ENCODE measurements around the gene RAB26.
"Not testable (repeated sequence)": the region's sequence is repeated elsewhere in the genome, so short reads cannot be mapped to it uniquely, and the experiment has no call there.

The RAB26 gene

GRCh38 chr16:2129890-2130447 lies 18.5 kb upstream of the RAB26 start:
- in situ Hi-C loops (cut with HindIII; ENCODE audit: low pct_ligation_motif_present, low pct_unique_long_range_greater_than_20kb, low sequenced_read_pairs); DNase-seq: not testable (repeated sequence)

- in situ Hi-C loops (cut with HindIII; ENCODE audit: low pct_ligation_motif_present, low pct_unique_long_range_greater_than_20kb, low sequenced_read_pairs); DNase-seq: not testable (repeated sequence)
Measured at GRCh38 chr16:2133797-2134196, 14.6 kb upstream of the RAB26 start.

- in situ Hi-C loops (cut with HindIII; ENCODE audit: low pct_ligation_motif_present, low pct_unique_long_range_greater_than_20kb, low sequenced_read_pairs); DNase-seq: not testable (repeated sequence)
Measured at GRCh38 chr16:2135071-2135470, 13.4 kb upstream of the RAB26 start.

DNA sequence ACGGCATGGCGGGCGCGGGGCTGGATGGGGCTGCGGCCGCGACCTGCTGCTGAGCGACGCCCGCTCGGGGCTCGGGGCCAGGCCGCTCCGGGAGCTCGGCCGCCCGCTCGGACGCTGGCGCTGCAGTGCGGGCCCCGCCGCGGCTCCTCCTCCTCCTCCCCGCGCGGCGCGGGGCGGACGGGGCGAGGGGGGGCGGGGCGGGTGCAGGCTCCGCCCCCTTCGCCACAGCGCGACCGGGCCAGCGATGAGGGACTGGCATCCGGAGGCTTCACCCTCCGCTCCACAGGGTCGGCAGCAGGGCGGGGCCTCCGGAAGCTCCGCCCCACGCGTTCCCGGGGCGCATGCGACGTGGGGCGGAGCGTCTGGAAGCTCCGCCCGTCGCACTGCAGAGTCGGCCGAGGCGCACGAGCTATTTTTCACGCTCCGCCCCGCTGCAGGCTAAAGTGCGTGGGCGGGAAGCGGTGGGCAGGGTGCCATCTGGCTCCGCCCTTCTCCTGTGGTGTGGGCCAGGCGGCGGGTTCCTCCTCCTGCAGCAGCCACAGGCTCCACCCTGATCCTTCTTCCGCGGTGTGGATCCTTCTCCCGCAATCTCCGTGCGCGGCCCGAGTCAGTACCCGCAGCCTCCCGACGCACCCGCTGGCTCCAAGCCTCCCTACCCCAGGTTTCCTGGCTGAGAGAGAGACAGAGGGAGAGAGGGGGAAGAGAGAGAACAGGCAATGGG lies 12.5 kb upstream of the RAB26 start, which contains the start of gene PKD1:
Gene PKD1 (minus strand): TSS at position 129 of the 721 bp plus-strand sequence. CDS start 209 bp downstream, outside the sequence.
- peak; percentile 90 for DNase-seq
- in situ Hi-C loops (cut with HindIII; ENCODE audit: low pct_ligation_motif_present, low pct_unique_long_range_greater_than_20kb, low sequenced_read_pairs), result not testable (repeated sequence)

GRCh38 chr16:2142942-2143877 lies 5.2 kb upstream of the RAB26 start:
- no peak for DNase-seq
- in situ Hi-C loops (cut with HindIII; ENCODE audit: low pct_ligation_motif_present, low pct_unique_long_range_greater_than_20kb, low sequenced_read_pairs), result no loop called here

DNA sequence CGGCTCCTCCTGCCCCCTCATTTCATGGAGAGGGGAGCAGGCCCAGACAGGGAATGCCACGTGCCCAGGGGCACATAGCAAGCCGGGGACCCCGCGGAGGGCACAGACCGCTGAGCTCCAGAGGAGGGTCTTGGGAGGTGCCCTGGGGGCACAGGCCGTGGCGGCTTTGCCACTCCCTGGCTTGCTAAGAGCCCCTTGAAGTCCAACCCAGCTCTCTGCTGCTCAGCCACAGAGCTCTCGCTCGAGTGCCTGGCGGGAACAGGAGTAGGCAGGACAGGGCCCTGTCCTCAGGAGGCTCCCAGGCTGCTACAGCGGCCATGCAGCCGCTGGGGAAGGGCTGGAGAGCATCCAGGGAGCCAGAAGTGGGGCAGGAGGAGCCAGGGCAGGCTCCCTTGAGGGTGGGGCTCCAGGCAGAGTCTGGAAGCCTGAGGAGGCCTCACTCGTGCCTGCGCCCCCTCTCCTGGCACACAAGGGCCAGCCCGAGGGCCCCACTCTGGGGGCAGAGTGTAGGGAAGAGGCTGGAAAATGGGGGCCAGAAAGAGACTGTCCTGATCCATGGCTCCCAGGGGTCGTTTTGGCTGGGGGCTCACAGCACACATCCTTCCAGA lies 4.4 kb upstream of the RAB26 start:
- in situ Hi-C loops (cut with HindIII; ENCODE audit: low pct_ligation_motif_present, low pct_unique_long_range_greater_than_20kb, low sequenced_read_pairs), result no loop called here
- DNase-seq, result no peak

- in situ Hi-C loops (cut with HindIII; ENCODE audit: low pct_ligation_motif_present, low pct_unique_long_range_greater_than_20kb, low sequenced_read_pairs), result no loop called here
- DNase-seq, result no peak
Measured at GRCh38 chr16:2145843-2146242, 2.6 kb upstream of the RAB26 start.

DNA sequence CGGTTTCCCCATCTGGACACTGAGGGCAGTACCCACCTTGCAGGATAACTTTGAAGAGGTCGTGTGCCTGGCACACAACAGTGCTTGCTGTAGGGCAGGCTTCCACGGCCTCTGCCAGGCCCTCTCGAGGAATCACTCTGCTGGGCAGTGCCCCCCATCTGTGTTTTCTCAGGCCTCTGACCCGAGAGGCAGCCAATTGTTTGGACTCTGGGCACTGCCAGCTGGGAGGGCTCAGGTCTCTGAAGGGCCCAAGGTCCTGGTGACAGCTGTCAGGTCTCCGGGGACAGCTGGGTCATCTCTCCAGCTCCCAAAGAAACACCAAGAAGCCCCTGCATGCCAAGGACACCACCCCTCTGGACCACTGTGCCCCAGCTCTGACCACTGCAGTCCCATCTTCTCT lies 1.0 kb upstream of the RAB26 start:
- no peak for DNase-seq
- in situ Hi-C loops (cut with HindIII; ENCODE audit: low pct_ligation_motif_present, low pct_unique_long_range_greater_than_20kb, low sequenced_read_pairs), result no loop called here

- in situ Hi-C loops (cut with HindIII; ENCODE audit: low pct_ligation_motif_present, low pct_unique_long_range_greater_than_20kb, low sequenced_read_pairs), result no loop called here
Measured at GRCh38 chr16:2148714-2149629, 547 bp downstream of the RAB26 start.

DNA sequence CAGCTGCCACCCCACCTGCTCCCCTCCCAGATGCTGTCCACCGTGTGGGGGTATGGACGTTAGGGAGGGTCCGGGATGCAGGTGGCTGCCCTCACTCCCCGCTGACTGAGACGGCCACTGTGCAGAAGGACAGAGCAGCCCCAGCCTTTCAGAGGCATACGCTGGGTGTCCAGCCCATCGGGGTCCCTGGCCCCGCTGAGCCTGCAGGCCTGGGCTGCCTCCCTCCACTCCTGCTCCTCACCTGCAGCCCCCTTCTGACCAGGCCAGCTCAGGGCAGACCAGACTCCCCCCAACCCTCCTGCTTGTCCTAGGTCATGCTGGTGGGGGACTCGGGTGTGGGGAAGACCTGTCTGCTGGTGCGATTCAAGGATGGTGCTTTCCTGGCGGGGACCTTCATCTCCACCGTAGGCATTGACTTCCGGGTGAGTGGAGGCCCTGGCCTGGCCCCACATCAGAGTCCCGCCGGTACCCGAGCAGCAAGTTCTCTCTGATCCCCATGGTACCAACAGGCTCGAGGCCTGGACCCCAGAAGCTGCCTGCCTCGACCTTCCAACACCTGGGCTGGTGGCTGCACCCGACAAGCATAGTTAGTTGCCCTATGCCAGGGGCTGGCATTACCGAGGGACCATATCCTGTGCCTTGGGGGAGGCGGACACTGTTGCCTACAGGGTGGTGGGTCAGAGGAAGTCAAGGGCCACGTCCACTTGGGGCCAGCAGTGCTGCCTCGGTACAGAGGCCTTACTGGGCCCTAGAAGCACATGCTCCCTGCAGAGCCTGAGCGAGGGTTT lies 1.4 kb downstream of the RAB26 start:
- in situ Hi-C loops (cut with HindIII; ENCODE audit: low pct_ligation_motif_present, low pct_unique_long_range_greater_than_20kb, low sequenced_read_pairs), result loop anchor here (25.0 kb wide), 1 partner anchor 312 kb away; the partner anchor contains the start of genes NTN3 and TEDC2
- DNase-seq, result peak; percentile 28

More at GRCh38 chr16:2148714-2149629, 547 bp downstream of the RAB26 start:
- DNase-seq, result peak; percentile 53

DNA sequence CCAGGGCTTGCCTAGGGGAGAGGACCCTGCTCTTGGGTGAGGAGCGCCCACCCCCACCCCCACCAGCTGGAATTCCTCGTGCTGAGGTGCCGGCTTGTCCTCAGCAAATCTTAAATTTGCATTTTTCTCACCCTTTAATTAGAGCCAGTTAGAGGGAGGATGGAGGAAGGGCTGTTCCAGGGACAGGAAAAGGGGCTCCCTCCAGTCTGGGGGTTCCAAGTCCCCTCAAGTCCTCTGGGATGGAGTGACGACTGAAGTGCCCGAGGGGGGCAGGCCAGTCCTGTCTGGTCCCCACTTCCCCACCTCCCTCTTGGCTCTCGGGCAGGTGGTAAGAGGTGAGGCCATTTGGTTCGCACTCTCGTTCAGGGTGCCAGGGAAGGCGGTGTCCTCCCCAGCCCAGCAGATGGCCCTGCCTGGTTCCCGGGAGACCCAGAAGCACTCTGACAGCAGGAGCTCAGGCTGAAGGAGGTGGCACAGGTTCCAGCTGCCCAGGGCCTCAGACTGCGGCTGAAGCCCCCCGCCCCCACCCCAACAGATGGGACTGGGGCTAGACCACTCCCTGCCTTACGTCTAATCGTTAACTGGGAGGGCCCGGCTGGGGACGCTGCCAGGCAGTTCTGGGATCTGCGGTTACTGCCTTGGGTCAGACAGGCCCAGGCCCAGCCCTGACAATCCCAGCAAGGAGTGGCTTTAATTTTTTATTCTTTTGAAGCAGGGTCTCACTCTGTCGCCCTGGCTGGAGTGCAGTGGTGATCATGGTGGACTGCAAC lies 2.2 kb downstream of the RAB26 start:
- in situ Hi-C loops (cut with HindIII; ENCODE audit: low pct_ligation_motif_present, low pct_unique_long_range_greater_than_20kb, low sequenced_read_pairs), result loop anchor here (25.0 kb wide), 1 partner anchor 312 kb away; the partner anchor contains the start of genes NTN3 and TEDC2
- peak; percentile 38 for DNase-seq

DNA sequence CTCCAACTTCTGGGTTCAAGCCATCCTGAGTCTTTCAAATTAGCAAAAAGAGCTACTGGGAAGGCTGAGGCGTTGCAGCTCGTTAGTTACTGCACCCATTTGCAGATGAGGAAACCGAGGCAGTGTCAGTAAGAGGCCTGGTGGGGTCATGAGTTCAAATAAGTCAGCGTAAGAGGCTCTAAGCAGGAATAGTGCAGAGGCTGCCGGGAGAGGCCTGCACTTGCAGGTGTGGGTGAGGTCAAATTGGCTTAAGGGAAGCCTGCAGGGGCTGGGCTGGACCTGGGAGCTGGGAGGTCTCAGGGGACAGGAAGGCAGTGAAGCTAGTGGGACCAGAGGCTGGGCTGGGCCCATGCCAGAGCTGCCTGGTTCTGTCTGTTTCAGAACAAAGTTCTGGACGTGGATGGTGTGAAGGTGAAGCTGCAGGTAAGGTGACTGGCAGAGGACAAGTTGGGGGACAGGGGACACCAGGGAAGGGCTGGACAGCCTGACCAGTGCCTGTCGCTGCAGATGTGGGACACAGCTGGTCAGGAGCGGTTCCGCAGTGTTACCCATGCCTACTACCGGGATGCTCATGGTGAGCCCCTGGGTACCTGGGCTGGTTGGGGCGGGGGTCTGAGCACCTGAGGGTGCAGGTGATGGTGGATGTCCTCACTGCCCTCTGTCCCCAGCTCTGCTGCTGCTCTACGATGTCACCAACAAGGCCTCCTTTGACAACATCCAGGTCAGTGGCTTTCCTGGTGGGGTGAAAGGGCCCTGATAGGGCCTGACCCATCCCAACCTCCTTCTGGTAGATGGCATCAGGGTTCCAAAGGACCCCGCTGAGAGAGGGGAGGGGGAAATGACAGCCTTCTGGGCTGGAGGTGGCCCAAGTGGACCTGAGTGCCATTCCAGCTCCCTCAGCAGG lies 3.0 kb downstream of the RAB26 start:
- in situ Hi-C loops (cut with HindIII; ENCODE audit: low pct_ligation_motif_present, low pct_unique_long_range_greater_than_20kb, low sequenced_read_pairs), result loop anchor here (25.0 kb wide), 1 partner anchor 311 kb away; the partner anchor contains the start of genes NTN3 and TEDC2
- peak; percentile 15 for DNase-seq

DNA sequence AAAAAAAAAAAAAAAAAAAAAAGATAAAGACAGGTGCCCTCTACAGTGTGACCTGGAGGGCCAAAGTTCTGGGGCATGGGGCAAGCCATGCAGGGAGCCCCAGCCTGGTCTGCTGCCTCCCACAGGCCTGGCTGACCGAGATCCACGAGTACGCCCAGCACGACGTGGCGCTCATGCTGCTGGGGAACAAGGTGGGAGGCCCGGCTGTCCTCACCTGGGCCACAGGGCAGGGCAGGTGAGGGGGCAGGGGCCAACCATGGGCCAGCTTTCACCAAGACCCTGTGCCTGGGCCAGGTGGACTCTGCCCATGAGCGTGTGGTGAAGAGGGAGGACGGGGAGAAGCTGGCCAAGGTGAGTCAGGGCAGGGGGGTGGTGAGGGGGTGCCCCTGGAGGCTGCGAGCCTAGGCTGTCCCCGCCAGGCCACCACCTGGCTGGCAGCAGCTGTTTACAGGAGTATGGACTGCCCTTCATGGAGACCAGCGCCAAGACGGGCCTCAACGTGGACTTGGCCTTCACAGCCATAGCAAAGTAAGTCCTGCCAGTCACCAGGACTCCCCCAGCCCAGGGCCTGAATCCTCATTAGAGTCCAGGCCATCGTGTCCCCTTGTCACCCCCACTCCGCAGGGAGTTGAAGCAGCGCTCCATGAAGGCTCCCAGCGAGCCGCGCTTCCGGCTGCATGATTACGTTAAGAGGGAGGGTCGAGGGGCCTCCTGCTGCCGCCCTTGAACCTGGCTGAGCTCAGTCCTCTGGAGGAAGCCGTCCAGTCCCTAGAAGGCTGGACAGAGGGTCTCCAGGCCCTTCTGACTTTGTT lies 4.5 kb downstream of the RAB26 start:
- in situ Hi-C loops (cut with HindIII; ENCODE audit: low pct_ligation_motif_present, low pct_unique_long_range_greater_than_20kb, low sequenced_read_pairs), result loop anchor here (25.0 kb wide), 1 partner anchor 309 kb away; the partner anchor contains the start of genes NTN3 and TEDC2
- DNase-seq, result peak; percentile 21

DNA sequence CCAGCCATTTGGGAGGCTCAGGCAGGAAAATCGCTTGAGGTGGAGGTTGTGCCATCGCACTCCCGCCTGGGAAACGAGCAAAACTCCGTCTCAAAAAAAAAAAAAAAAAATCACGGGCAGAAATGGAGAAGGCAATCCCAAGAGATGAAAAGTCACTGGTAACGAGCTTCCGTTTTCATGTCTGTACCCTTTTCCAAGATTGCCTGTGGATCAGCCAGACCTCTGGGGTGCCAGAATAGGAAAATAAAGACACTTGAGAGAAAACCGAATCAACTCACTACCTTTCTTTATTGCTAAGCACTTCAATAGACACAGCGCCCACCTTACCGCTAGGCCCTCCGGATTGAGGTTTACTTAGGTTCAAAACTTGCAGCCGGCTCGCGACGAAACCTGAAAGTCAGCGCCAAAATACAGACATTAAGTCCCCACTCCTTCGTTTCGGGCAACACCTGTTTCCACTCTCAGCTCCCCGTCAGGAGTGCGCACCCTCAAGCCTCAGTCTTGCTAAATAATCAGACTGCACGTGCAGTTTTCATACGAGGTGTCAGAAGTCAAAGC lies 6.2 kb downstream of the RAB26 start:
- in situ Hi-C loops (cut with HindIII; ENCODE audit: low pct_ligation_motif_present, low pct_unique_long_range_greater_than_20kb, low sequenced_read_pairs), result loop anchor here (25.0 kb wide), 1 partner anchor 308 kb away; the partner anchor contains the start of genes NTN3 and TEDC2
- peak; percentile 21 for DNase-seq

All from ACHN (cell line).